ENCODE measurements around the gene FCAMR.
A peak's percentile ranks its signal among the peaks of the same experiment; 100 is the strongest.

The FCAMR gene

GRCh38 chr1:206911064-206911663 lies 59.1 kb downstream of the FCAMR start:
- TF ChIP-seq ZNF660 (tag by site-specific recombination; IDR thresholded peaks at IDR 0.05), result 0 out of 2 replicates have a peak, but pooled peaks have one; percentile 11
- peak; percentile 61; the same call in 1 of the 2 replicates for TF ChIP-seq REST (tag by site-specific recombination; IDR thresholded peaks at IDR 0.05)
- peak; percentile 71 for TF ChIP-seq ZNF654 (tag by site-specific recombination; IDR thresholded peaks at IDR 0.05; ENCODE audit: low read depth)
- TF ChIP-seq, protein P1, sequence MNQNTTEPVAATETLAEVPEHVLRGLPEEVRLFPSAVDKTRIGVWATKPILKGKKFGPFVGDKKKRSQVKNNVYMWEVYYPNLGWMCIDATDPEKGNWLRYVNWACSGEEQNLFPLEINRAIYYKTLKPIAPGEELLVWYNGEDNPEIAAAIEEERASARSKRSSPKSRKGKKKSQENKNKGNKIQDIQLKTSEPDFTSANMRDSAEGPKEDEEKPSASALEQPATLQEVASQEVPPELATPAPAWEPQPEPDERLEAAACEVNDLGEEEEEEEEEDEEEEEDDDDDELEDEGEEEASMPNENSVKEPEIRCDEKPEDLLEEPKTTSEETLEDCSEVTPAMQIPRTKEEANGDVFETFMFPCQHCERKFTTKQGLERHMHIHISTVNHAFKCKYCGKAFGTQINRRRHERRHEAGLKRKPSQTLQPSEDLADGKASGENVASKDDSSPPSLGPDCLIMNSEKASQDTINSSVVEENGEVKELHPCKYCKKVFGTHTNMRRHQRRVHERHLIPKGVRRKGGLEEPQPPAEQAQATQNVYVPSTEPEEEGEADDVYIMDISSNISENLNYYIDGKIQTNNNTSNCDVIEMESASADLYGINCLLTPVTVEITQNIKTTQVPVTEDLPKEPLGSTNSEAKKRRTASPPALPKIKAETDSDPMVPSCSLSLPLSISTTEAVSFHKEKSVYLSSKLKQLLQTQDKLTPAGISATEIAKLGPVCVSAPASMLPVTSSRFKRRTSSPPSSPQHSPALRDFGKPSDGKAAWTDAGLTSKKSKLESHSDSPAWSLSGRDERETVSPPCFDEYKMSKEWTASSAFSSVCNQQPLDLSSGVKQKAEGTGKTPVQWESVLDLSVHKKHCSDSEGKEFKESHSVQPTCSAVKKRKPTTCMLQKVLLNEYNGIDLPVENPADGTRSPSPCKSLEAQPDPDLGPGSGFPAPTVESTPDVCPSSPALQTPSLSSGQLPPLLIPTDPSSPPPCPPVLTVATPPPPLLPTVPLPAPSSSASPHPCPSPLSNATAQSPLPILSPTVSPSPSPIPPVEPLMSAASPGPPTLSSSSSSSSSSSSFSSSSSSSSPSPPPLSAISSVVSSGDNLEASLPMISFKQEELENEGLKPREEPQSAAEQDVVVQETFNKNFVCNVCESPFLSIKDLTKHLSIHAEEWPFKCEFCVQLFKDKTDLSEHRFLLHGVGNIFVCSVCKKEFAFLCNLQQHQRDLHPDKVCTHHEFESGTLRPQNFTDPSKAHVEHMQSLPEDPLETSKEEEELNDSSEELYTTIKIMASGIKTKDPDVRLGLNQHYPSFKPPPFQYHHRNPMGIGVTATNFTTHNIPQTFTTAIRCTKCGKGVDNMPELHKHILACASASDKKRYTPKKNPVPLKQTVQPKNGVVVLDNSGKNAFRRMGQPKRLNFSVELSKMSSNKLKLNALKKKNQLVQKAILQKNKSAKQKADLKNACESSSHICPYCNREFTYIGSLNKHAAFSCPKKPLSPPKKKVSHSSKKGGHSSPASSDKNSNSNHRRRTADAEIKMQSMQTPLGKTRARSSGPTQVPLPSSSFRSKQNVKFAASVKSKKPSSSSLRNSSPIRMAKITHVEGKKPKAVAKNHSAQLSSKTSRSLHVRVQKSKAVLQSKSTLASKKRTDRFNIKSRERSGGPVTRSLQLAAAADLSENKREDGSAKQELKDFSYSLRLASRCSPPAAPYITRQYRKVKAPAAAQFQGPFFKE (tag by site-specific recombination; IDR thresholded peaks at IDR 0.05; ENCODE audit: borderline replicate concordance), result no peak
- TF ChIP-seq ZNF362 (tag by site-specific recombination; IDR thresholded peaks at IDR 0.05), result 0 out of 2 replicates have a peak, but pooled peaks have one; percentile 62
- TF ChIP-seq CTCF (tag by site-specific recombination; IDR thresholded peaks at IDR 0.05), result 0 out of 2 replicates have a peak, but pooled peaks have one; percentile 14
- TF ChIP-seq ZBTB8A (tag by site-specific recombination; IDR thresholded peaks at IDR 0.05), result no peak
- no peak for TF ChIP-seq ZFP41 (tag by site-specific recombination; IDR thresholded peaks at IDR 0.05; ENCODE audit: borderline replicate concordance)
- TF ChIP-seq PRDM10 (tag by site-specific recombination; IDR thresholded peaks at IDR 0.05), result no peak
- TF ChIP-seq ZNF785 (tag by site-specific recombination; IDR thresholded peaks at IDR 0.05), result no peak
- no peak for TF ChIP-seq ZNF501 (tag by site-specific recombination; IDR thresholded peaks at IDR 0.05)
- TF ChIP-seq ZNF624 (tag by site-specific recombination; IDR thresholded peaks at IDR 0.05), result no peak
- no peak for TF ChIP-seq YY2 (tag by site-specific recombination; IDR thresholded peaks at IDR 0.05)
- no peak for TF ChIP-seq ZNF302 (tag by site-specific recombination; IDR thresholded peaks at IDR 0.05; ENCODE audit: low read depth)
- no peak overlapping the region for H3K4me3 ChIP-seq (ENCODE audit: low read depth, low read length)
- POLR2A ChIA-PET, result no interaction called here
- no peaks in the 10 kb centered on the region for H3K36me3 ChIP-seq (ENCODE audit: control insufficient read depth in 2 of 2, insufficient read depth in 1 of 2, low read length in 2 of 2)
- CTCF ChIA-PET, result interaction anchor here (0.5 to 4.3 kb wide), 59 partner anchors 10 to 924 kb away, joined by 3 to 73 read pairs (median 5); partner anchors contain the start of genes DYRK3, FCMR, IL20 and IL24
- H3K27ac ChIP-seq (ENCODE audit: extremely low read depth, low read depth, low read length), result no peak overlapping the region
- no peaks in the 10 kb centered on the region for H3K9me3 ChIP-seq (ENCODE audit: control insufficient read depth, insufficient read depth, low read depth, low read length)
- H3K4me1 ChIP-seq (ENCODE audit: control insufficient read depth, insufficient read depth, low read length), result no peaks in the 10 kb centered on the region

Data from HEK293 (cell line).